CD4-positive, alpha-beta memory T cell (primary cell): ENCODE measurements around the gene CCDC73. TPM values are rescaled to one million over a fixed set of nuclear protein-coding genes. Genes with fewer than 3 reads are reported as not detected.
"Not testable (repeated sequence)": the region's sequence is repeated elsewhere in the genome, so short reads cannot be mapped to it uniquely, and the experiment has no call there.

ENCODE experiments used
- CTCF ChIA-PET: fragments of 350-600 bp; sonication (Branson Sonifier 250); formaldehyde crosslinking; loops from one replicate; lab custom pipeline; 2021; ENCODE audit warnings: inconsistent platforms; ENCODE audit not compliant: partially characterized antibody; lab: Charles Lee
- POLR2A ChIA-PET: fragments of 350-600 bp; sonication (Branson Sonifier 250); formaldehyde crosslinking; loops from one replicate; lab custom pipeline; 2021; ENCODE audit not compliant: partially characterized antibody; lab: Charles Lee
- DNase-seq, 5 donors: peaks; one replicate each; pipeline versions ENCODE4 v3.0.0 to v3.0.0-alpha.2; 2020 to 2022; ENCODE audit warnings: mixed read lengths in 1 of 5
- H3K27ac ChIP-seq: one replicate; pipeline ENCODE4 v1.7.0; 2013; ENCODE audit warnings: low read depth, low read length
- H3K27me3 ChIP-seq: 2 replicates; pipeline ENCODE4 v1.7.0; 2013; ENCODE audit warnings: mild to moderate bottlenecking, low read length, moderate library complexity; ENCODE audit not compliant: insufficient read depth
- H3K36me3 ChIP-seq: 2 replicates; pipeline ENCODE4 v1.7.0; 2013; ENCODE audit warnings: mild to moderate bottlenecking, low read length, moderate library complexity; ENCODE audit not compliant: insufficient read depth
- H3K4me1 ChIP-seq: 2 replicates; pipeline ENCODE4 v1.7.0; 2013; ENCODE audit warnings: mild to moderate bottlenecking, low read length, moderate library complexity; ENCODE audit not compliant: insufficient read depth
- H3K4me3 ChIP-seq, 2 donors: one replicate each; pipeline ENCODE4 v1.7.0; 2013; ENCODE audit warnings: low read length in 2 of 2, mild to moderate bottlenecking in 1 of 2
- H3K9me3 ChIP-seq, 2 donors: one replicate each; pipeline ENCODE4 v1.7.0; 2013; ENCODE audit warnings: low read length in 2 of 2, control low read depth in 1 of 2; ENCODE audit not compliant: control insufficient read depth in 1 of 2
- H3K27ac Mint-ChIP-seq, 7 donors: one replicate each; pipeline ENCODE4 v1.8.0; 2020 to 2021; ENCODE audit warnings: mixed read lengths in 7 of 7, mild to moderate bottlenecking in 6 of 7, inconsistent platforms in 3 of 7, moderate library complexity in 3 of 7
- H3K27me3 Mint-ChIP-seq, 2 donors: one replicate each; pipeline ENCODE4 v1.8.0; 2020 to 2021; ENCODE audit warnings: mixed read lengths in 2 of 2
- H3K36me3 Mint-ChIP-seq, 2 donors: one replicate each; pipeline ENCODE4 v1.8.0; 2020 to 2021; ENCODE audit warnings: mixed read lengths in 2 of 2, inconsistent platforms in 1 of 2, mild to moderate bottlenecking in 1 of 2
- H3K4me1 Mint-ChIP-seq, 4 donors: one replicate each; pipeline ENCODE4 v1.8.0; 2020 to 2021; ENCODE audit warnings: mixed read lengths in 4 of 4, mild to moderate bottlenecking in 1 of 4
- H3K4me3 Mint-ChIP-seq, 8 donors: one replicate each; pipeline ENCODE4 v1.8.0; 2020 to 2021; ENCODE audit warnings: mixed read lengths in 8 of 8, mild to moderate bottlenecking in 7 of 8, moderate library complexity in 6 of 8, inconsistent platforms in 3 of 8
- H3K9me3 Mint-ChIP-seq, 8 donors: one replicate each; pipeline ENCODE4 v1.8.0; 2020 to 2021; ENCODE audit warnings: mixed read lengths in 8 of 8, mild to moderate bottlenecking in 5 of 8, inconsistent platforms in 3 of 8, moderate library complexity in 1 of 8
- intact Hi-C: fragments of 100-400 bp; cut with micrococcal nuclease; formaldehyde crosslinking; loops from one replicate; pipeline ENCODE4 v1.15.1; 2023
- polyA plus RNA-seq, 2 donors: library from polyadenylated mRNA; unstranded; fragments of 300-500 nt; fragmentation: Illumina TruSeq; gene quantifications; one replicate each; pipeline ENCODE4 v1.2.3, GENCODE V29; 2021
- total RNA-seq, 2 experiments: library from RNA; stranded (reverse); gene quantifications; one replicate each; pipeline ENCODE4 v1.2.3, GENCODE V29; 2021

The CCDC73 gene
- total and polyA plus RNA-seq, 4 experiments from 2014 or later: not detected

DNA sequence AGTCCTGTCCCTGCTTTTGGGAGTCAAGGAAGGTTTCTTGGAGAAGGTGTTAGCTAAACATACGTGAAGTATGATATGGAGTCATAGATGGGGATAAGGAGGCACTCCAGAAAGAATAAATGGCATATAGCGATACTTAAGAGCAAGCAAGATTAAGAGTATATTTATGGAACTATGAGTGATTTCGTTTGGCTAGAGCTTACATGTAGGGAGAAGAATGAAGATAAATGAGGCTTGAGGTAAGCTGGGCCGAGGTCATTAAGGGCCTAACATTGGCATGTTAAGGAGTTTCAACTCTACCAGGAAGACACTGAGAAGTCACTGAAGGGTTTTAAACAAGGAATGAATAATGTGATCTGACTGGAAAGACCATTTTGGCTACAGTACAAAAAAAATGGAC lies 177.6 kb downstream of the CCDC73 start:
- Histone ChIP-seq H3K4me3 (no peak overlapping the region), H3K4me1 (no peaks in the 10 kb centered on the region), H3K27ac (no peak overlapping the region), H3K9me3 (no peaks in the 10 kb centered on the region), H3K36me3 (no peaks in the 10 kb centered on the region), H3K27me3 (no peaks in the 10 kb centered on the region)
- intact Hi-C loops: loop anchor here (10.0 kb wide), 1 partner anchor 292 kb away; no protein-coding TSS in a partner anchor
- no peak overlapping the region for H3K4me3 Mint-ChIP-seq
- peaks cover 11 to 12% of the 10 kb centered on the region in 2 donors for H3K27me3 Mint-ChIP-seq
- H3K27ac Mint-ChIP-seq: no peak overlapping the region
- CTCF ChIA-PET: no interaction called here
- POLR2A ChIA-PET: no interaction called here
- no peaks in the 10 kb centered on the region for H3K4me1 Mint-ChIP-seq
- no peak for DNase-seq
- peaks cover 0 to 10% (median 0%) of the 10 kb centered on the region in 8 donors for H3K9me3 Mint-ChIP-seq
- no peaks in the 10 kb centered on the region for H3K36me3 Mint-ChIP-seq

DNA sequence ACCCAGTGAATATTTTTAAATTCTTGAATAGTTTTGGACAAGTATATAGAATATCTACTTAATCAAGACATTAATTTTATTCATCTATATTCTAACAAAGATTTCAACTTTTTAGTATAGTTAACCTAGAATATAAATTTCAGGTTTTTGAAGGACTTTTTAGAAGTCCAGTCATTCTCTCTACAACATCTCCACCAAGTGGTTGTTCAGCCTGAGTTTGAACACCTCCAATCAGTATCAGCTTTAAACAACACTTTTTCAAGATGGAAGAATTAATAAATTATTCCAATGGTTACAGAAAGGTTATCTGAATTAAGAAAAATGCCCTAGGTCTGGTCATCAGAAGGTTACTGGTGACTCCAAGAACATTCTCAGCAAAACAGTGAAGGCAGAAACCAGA lies 179.0 kb downstream of the CCDC73 start:
- Mint-ChIP-seq H3K27me3 (peaks cover 3 to 4% of the 10 kb centered on the region in 2 donors), H3K4me1 (no peaks in the 10 kb centered on the region), H3K27ac (no peak overlapping the region), H3K4me3 (no peak overlapping the region), H3K36me3 (no peaks in the 10 kb centered on the region), H3K9me3 (peaks cover 0 to 2% (median 0%) of the 10 kb centered on the region in 8 donors)
- CTCF ChIA-PET: interaction anchor here (0.7 to 1.7 kb wide), 2 partner anchors 293 to 295 kb away, joined by 3 to 10 read pairs; no protein-coding TSS in a partner anchor
- DNase-seq: peak in 1 of 5 donors; percentile 2
- no peak overlapping the region for H3K27ac ChIP-seq
- H3K4me1 ChIP-seq: no peaks in the 10 kb centered on the region
- POLR2A ChIA-PET: no interaction called here
- no peaks in the 10 kb centered on the region for H3K36me3 ChIP-seq
- no peaks in the 10 kb centered on the region for H3K27me3 ChIP-seq
- no peak overlapping the region for H3K4me3 ChIP-seq
- intact Hi-C loops: loop anchor here (10.0 kb wide), 1 partner anchor 291 kb away; no protein-coding TSS in a partner anchor
- H3K9me3 ChIP-seq: no peaks in the 10 kb centered on the region

DNA sequence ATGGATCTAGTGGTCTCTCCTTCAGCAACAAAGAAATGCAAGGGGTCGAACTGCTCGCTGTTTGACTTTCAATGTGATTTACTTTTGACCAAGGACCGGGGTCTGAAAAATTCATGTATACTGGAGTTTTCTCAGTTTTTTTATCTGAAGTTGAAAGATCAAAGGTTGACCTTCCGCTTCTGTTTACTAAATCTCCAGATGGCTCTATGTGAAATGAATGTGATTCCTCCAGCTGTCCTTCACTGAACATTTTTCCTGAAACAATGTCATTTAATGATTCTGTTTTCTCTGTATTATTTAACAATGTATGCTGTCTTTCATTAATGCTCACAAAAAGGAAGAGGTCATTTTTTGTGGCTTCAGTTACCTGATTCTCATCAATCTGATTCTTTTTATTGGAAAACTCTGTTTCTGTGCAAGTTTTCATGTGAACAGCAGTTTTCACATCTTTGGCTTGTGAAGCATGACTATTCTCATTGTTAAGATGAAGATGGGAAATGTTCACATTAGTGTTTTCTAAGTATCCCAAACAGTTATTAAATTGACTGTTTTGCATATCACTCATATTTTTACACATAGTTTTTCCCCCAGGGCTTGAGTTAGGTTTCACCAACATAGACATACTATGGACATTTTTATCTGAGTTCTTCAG lies 180.8 kb downstream of the CCDC73 start:
- no peak overlapping the region for H3K27ac ChIP-seq
- peaks cover 0 to 5% (median 0%) of the 10 kb centered on the region in 8 donors for H3K9me3 Mint-ChIP-seq
- no peak overlapping the region for H3K27ac Mint-ChIP-seq
- no peaks in the 10 kb centered on the region for H3K27me3 ChIP-seq
- H3K4me3 ChIP-seq: no peak overlapping the region
- no peaks in the 10 kb centered on the region for H3K4me1 Mint-ChIP-seq
- CTCF ChIA-PET: no interaction called here
- POLR2A ChIA-PET: no interaction called here
- H3K4me3 Mint-ChIP-seq: no peak overlapping the region
- no peaks in the 10 kb centered on the region for H3K36me3 ChIP-seq
- H3K4me1 ChIP-seq: no peaks in the 10 kb centered on the region
- peaks cover 0 to 9% of the 10 kb centered on the region in 2 donors for H3K36me3 Mint-ChIP-seq
- intact Hi-C loops: loop anchor here (10.0 kb wide), 1 partner anchor 289 kb away; no protein-coding TSS in a partner anchor
- peaks cover 0 to 3% of the 10 kb centered on the region in 2 donors for H3K27me3 Mint-ChIP-seq
- no peak for DNase-seq
- no peaks in the 10 kb centered on the region for H3K9me3 ChIP-seq

DNA sequence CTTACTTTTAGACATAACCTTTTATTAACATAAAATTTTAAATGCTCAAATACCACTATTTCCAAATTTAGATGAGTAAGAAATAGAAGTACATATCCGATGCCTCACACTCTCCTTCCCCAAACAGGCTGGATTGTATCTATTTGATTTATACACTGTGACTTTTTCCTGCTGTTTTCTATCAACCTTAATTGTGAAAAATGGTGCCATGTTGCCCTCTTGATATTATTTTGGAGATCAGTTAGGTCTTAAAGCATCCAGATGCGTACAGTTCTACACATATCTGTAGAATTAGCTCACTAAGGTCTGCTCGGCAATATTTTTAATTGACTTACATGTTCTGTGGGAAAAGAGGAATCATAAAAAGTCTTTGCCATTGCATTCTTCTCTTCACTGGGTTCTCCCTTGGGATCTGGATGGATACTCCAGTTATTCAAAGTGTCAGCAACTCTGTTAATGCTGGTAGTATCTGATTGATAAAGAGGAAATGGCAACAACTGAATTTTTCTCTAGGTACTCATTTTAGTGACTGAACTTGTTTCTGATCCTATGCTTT lies 183.6 kb downstream of the CCDC73 start:
- intact Hi-C loops: loop anchor here (10.0 kb wide), 1 partner anchor 286 kb away; no protein-coding TSS in a partner anchor
- no peak for DNase-seq
- no peak overlapping the region for H3K27ac ChIP-seq
- H3K9me3 ChIP-seq: no peaks in the 10 kb centered on the region
- Mint-ChIP-seq H3K9me3 (peaks cover 0 to 8% (median 3%) of the 10 kb centered on the region in 8 donors), H3K27me3 (no peaks in the 10 kb centered on the region), H3K27ac (no peak overlapping the region), H3K4me1 (no peaks in the 10 kb centered on the region), H3K4me3 (no peak overlapping the region), H3K36me3 (peaks cover 6 to 22% of the 10 kb centered on the region in 2 donors)
- no peaks in the 10 kb centered on the region for H3K27me3 ChIP-seq
- H3K4me1 ChIP-seq: no peaks in the 10 kb centered on the region
- ChIA-PET CTCF (no interaction called here), POLR2A (no interaction called here)
- H3K36me3 ChIP-seq: no peaks in the 10 kb centered on the region
- H3K4me3 ChIP-seq: no peak overlapping the region

DNA sequence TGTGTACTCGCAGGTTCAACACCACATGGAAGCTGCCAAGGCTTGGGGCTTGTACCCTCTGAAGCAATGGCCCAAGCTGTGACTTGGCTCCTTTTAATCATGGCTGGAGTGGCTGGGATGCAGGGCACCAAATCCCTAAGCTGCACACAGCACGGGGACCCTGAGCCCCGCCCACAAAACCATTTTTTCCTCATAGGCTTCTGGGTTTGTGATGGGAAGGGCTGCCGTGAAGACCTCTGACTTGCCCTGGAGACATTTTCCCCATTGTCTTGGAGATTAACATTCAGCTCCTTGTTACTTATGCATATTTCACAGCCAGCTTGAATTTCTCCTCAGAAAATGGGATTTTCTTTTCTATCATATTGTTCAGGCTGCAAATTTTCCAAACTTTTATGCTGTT lies 185.6 kb downstream of the CCDC73 start:
- H3K4me3 Mint-ChIP-seq, H3K9me3 ChIP-seq, H3K27ac Mint-ChIP-seq, H3K4me3 ChIP-seq, CTCF ChIA-PET, DNase-seq, H3K4me1 Mint-ChIP-seq, POLR2A ChIA-PET, intact Hi-C loops, H3K36me3 ChIP-seq, H3K27me3 Mint-ChIP-seq, H3K27me3 ChIP-seq, H3K9me3 Mint-ChIP-seq, H3K4me1 ChIP-seq, H3K27ac ChIP-seq: not testable (repeated sequence)
- H3K36me3 Mint-ChIP-seq: peaks cover 18 to 36% of the 10 kb centered on the region in 2 donors

DNA sequence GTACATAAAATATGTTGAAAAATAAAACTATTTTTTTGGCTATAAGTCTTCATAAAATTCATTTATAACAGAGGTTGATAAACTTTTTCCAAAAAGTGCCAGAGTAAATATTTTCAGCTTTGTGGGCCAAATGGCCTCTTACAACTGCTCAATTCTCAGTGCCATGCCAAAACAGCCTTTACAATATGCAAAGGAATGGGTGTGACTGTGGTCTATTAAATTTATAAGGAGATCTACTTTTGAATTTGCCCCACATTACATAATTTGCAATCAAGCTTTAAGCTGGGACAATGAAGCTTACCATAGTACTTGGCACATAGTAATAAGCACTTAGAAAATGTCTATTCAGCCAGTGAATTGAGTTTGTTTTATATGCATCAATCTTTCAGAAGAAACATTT lies 188.2 kb downstream of the CCDC73 start:
- H3K36me3 Mint-ChIP-seq: peaks cover 39 to 46% of the 10 kb centered on the region in 2 donors
- DNase-seq: no peak
- Histone ChIP-seq H3K4me1 (no peaks in the 10 kb centered on the region), H3K36me3 (peaks cover 30% of the 10 kb centered on the region), H3K4me3 (no peak overlapping the region), H3K27ac (no peak overlapping the region), H3K27me3 (no peaks in the 10 kb centered on the region), H3K9me3 (no peaks in the 10 kb centered on the region)
- intact Hi-C loops: no loop called here
- H3K4me3 Mint-ChIP-seq: no peak overlapping the region
- POLR2A ChIA-PET: no interaction called here
- CTCF ChIA-PET: no interaction called here
- no peak overlapping the region for H3K27ac Mint-ChIP-seq
- H3K9me3 Mint-ChIP-seq: peaks cover 0 to 8% (median 3%) of the 10 kb centered on the region in 8 donors
- H3K4me1 Mint-ChIP-seq: peaks cover 0 to 1% (median 0%) of the 10 kb centered on the region in 4 donors
- no peaks in the 10 kb centered on the region for H3K27me3 Mint-ChIP-seq

DNA sequence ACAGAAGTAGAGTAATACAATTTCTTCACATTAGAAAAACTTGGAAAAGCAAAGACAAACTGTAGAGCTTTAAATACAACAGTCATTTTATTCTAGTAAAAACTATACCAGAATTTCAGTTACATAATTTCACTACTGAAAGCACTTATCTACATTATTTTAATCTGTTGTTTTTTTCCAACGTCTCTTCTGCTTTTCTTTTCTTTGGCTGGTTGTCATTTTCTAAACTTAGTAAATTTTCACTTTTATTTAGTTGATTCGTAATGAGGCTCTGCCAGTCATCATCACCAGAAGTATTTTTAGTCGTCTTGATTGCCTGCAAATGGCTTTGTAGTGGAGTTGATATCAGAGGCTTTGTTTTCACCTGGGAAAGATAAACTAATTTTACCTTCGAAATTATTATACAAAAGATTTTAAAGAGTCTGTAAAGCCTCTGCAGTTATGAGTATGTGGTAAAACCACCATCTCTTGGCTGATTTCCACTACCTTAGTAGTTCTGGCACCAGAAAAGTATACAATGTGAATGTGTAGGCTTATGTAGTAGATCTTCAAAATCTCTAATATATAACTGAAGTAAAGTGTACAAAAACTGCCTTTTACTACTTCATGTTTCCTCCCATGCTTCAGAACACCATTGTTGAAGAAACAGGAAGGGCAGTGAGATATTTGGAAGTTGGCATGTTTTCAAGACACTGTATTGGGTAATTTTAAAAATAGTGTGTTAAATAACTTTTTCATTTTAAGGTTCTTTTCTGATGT lies 191.6 kb downstream of the CCDC73 start:
- no peaks in the 10 kb centered on the region for H3K27me3 ChIP-seq
- no peak overlapping the region for H3K4me3 ChIP-seq
- intact Hi-C loops: no loop called here
- Mint-ChIP-seq H3K27me3 (no peaks in the 10 kb centered on the region), H3K36me3 (peaks cover 40 to 55% of the 10 kb centered on the region in 2 donors), H3K4me3 (no peak overlapping the region), H3K9me3 (peaks cover 0 to 4% (median 0%) of the 10 kb centered on the region in 8 donors), H3K4me1 (peaks cover 0 to 3% (median under 1%) of the 10 kb centered on the region in 4 donors), H3K27ac (peak overlapping the region in 1 of 7 donors; percentile 77)
- no peaks in the 10 kb centered on the region for H3K4me1 ChIP-seq
- H3K27ac ChIP-seq: no peak overlapping the region
- POLR2A ChIA-PET: no interaction called here
- no peaks in the 10 kb centered on the region for H3K9me3 ChIP-seq
- CTCF ChIA-PET: no interaction called here
- peaks cover 41% of the 10 kb centered on the region for H3K36me3 ChIP-seq
- DNase-seq: no peak
